CD4-positive, alpha-beta T cell treated with Interleukin-4 for 4 hours (primary cell): Measurements from ENCODE around the gene USP21.
A peak's percentile ranks its signal among the peaks of the same experiment; 100 is the strongest.
"Not testable (repeated sequence)": the region's sequence is repeated elsewhere in the genome, so short reads cannot be mapped to it uniquely, and the experiment has no call there.

Experiments used
- DNase-seq: peaks from one replicate; pipeline ENCODE4 v3.0.0-alpha.2; 2020

The USP21 gene, protein sequence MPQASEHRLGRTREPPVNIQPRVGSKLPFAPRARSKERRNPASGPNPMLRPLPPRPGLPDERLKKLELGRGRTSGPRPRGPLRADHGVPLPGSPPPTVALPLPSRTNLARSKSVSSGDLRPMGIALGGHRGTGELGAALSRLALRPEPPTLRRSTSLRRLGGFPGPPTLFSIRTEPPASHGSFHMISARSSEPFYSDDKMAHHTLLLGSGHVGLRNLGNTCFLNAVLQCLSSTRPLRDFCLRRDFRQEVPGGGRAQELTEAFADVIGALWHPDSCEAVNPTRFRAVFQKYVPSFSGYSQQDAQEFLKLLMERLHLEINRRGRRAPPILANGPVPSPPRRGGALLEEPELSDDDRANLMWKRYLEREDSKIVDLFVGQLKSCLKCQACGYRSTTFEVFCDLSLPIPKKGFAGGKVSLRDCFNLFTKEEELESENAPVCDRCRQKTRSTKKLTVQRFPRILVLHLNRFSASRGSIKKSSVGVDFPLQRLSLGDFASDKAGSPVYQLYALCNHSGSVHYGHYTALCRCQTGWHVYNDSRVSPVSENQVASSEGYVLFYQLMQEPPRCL

DNA sequence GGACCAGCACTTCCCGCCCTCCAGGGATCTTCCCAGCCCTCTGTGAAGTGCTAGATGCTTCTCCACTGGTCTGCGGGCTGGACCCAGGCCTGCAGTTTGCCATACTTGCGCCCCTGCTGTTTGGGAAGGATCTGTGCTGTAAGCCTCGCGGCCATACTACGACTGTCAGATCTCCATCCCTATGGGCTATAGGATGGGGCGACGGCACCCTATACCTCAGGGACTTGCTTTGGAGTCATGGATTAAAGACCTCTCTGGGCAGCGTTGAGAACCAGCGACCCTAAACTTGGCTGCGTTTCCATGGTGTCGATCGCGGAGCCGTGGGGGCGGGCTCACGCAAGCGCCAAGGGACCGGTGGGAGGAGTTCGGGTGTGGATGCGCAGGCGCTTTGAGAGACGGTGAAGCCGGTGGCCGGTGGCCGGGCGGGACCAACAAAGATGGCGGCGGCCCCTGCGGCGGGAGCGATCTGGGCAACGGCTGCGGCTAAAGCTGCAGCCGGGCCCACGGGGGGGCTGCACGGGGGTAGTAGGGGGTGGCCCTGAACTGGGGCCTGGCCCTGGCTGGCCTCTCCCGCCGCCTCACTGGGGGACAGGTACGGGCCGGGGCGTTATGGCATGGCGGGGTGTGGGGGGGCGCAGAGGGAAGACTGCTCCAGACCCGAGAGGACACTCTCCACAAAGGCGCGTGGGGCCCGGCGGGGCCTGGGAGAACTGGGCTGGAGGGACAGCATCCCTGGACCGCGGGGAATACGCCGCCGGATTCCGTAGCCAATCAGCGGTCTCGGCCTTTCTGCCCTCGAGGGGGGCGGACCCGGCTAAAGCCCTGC lies at the start of gene USP21:
Gene USP21 (plus strand): TSS at position 414 of the 826 bp plus-strand sequence. CDS start 1,141 bp downstream, outside the sequence.
- DNase-seq, result peak; percentile 91

DNA sequence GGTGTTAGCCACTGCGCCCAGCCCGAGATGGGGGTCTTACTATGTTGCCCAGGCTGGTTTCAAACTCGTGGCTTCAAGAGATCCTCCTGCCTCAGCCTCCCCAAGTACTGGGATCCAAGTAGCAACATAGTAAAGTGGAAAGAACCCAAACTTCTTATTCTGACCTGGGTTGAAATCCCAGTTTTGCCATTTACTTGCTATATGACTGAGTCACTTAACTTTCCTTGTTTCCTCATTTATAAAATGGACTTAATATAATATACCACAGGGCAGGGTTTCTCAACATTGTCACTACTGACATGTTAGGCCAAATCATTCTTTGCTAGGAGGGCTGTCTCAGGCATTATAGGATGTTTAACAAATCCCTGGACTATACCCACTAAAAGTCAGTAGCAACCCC lies 48.2 kb upstream of the USP21 start:
- DNase-seq, result no peak

DNA sequence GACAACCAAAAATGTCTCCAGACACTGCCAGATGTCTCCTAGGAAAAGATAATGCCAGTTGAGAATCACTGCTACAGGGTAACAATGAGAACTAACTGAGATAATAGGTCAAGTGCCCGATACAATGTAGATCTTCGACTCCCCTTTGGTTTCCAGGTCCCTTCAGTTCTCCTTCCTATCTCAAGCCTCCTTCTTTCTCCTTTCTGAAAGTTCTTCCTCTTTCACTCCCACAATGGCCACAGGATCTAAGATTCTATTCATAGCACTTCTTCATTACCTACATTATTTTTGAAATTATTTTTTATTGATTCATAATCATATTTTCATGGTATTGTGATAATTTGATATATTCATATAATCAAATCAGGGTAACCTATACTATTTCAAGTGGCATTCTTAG lies 47.8 kb upstream of the USP21 start:
- DNase-seq, result no peak

DNA sequence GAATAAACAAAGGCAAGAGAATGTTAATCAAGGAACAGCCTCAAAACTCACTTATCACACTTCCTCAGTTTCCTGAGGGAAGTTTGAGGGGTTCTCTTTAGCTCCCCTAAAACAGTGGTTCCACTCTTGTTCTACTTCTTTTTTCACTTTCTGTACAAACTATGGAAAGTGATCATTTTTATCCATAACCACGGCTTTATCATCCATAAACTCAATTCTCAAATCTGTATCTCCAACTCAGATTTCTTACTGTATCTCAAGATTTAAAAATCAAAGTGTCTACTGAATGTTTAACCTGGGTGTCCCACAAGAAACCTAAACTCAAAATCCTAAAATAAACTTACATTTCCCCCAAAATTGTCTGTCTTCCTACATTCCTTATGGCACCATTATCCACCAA lies 45.4 kb upstream of the USP21 start:
- no peak for DNase-seq

DNA sequence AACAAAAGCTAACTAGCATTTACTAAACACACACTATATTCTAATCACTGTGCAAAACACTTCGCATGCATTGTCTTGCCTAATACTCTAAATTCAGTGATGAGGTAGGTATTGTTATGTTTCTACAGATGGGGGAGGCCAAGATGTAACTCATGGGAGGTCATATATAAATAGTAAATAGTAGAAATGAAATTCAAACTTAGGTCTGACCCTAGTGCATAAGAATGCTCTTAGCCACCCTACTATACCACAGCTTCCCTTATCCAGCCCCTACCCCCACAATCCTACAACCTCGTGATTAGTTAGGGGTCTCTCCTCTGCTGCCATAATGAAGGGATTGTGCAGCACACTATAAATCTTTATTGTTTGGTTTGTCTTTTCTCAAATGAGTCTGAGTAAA lies 44.7 kb upstream of the USP21 start:
- no peak for DNase-seq

DNA sequence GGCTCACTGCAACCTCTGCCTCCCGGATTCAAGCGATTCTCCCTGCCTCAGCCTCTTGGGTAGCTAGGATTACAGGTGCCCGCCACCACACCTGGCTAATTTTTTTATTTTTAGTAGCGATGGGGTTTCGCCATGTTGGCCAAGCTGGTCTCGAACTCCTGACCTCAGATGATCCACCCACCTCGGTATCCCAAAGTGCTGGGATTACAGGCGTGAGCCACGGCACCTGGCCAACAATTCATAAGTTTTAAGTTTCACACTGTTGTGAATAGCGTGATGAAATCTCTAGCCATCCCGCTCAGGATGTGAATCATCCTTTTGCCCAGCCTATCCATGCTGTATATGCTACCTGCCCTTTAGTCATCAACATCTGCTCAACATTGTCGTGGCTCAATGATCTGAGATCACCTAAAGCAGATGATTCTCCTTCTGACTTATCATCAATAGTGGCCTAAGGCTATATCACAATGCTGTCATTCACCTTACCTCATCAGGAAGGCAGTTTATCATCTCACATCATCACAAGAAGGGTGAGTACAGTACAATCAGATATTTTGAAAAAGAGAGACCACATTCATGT lies 44.1 kb upstream of the USP21 start:
- peak; percentile 44 for DNase-seq

DNA sequence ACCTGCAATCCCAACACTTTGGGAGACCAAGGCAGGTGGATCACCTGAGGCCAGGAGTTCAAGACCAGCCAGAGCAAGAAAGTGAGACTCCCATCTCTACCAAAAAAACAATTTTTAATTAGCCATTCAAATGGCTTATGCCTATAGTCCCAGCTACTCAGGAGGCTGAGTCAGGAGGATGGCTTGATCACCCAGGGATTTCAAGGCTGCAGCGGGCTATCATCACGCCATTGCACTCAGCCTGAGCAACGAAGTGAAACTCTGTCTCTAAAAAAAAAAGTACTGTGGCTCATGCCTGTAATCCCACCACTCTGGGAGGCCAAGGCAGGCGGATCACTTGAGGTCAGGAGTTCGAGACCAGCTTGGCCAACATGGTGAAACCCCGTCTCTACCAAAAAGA lies 43.3 kb upstream of the USP21 start:
- not testable (repeated sequence) for DNase-seq

DNA sequence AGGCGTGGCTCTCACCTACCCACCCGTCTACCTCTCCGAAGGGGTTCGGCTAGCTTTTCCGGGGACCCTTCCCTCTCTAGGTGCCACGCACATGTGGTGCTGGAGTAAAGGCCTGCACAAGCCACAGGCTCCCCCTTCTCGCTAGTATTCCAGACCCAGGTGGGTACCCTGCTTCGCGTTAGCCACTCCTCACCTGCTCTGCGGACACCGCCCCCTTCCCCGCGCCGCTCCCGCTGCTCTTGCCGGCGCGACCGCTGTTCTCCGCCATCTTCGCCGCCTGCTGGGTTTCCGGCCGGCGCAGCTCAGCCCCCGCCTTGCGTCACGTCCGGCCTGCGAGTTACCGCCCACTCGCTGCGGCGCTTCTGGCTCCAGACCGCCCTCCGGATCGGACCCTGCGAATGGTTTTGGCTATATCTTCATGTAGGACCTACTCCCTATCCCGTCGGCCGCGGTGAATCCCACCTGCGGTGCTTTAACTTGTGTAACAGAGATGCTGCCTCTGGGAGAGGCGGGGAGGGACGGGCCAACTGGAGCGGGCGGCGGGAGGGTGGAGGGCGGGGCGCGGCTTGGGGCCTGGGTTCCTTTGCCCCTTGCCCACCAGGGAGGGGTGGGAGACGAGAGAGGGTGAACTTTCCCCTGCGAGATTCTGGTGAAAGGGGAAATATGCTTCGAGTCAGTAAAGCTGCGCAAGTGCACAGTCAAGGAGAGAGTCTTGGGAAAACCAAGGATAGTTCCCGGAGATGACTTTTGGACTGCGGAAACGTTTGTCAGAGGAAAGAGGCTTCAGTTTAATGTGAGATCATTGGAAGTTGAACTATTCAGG lies 41.3 kb upstream of the USP21 start, which contains the start of the genes NIT1 and PFDN2:
Gene NIT1 (plus strand): TSS at position 347 of the 823 bp plus-strand sequence. CDS start 72 bp downstream, at position 419.
Gene PFDN2 (minus strand): TSS at position 279 of the 823 bp plus-strand sequence. CDS start 11 bp downstream, at position 268.
- DNase-seq, result peak; percentile 70

DNA sequence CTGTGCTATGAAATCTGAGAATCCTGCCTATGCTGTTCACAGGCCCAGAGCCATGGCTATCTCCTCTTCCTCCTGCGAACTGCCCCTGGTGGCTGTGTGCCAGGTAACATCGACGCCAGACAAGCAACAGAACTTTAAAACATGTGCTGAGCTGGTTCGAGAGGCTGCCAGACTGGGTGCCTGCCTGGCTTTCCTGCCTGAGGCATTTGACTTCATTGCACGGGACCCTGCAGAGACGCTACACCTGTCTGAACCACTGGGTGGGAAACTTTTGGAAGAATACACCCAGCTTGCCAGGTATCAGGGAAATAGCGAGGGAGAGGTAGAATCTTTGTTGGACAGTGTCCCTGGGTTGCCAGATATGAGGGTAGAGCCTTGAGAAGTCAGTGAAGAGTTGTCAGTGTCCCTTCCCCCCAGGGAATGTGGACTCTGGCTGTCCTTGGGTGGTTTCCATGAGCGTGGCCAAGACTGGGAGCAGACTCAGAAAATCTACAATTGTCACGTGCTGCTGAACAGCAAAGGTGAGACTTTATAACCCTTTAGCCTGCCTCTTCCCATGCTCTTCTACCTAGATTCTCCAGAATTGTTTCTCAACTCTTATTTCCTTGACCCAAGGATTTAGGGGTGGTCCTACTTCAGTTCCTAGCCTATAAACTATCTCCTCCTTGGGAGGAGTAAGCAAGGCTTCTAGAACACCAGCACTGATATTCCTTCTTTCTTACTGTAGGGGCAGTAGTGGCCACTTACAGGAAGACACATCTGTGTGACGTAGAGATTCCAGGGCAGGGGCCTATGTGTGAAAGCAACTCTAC lies 40.0 kb upstream of the USP21 start:
- peak; percentile 73 for DNase-seq

DNA sequence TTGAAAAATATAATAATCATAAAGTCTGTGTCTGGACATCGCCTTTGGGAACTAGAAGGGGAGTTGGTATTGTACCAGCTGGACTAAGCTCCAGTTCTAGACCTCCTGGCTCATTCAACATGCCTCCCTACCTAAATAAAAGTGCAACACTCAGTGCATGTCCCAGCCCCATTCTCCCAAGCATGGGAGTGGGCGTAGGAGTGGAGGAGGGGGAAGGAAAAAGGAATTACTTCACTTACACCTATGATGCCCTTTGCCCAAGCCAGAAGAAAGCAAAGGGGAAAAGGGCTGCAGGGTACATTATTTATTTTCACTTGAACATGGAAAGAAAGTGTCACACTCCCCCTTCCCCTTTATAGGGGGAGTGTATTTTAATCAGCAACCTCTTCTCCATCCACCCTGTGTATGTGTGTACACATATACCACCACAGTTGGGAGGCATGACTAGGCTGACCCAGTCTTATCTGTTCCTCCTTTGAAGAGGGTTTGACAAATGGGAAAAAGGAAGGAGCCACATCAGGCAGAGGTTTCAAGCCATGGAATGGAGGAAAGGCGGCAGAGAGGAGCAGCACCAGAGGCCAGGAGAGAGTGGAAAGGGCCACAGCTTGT lies 38.2 kb upstream of the USP21 start:
- DNase-seq, result no peak

DNA sequence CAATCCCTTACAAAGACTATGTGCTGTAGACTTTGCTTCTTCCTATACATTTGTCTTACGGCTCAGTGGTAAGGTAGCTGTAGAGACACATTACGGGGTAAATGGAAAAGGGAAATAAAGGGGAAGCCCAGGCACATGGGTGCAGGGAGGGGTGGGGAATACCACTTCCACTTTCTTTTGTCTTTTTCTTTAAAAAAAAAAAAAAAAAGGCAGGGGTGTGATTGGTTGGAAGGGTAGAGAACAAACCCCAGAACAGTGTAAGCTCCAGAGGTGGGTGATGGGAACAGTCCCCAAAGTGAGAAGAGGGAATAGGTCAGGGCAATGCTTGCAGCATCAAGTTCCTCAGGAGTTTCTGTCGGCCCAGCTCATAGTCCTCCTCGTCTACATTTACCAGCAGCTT lies 37.5 kb upstream of the USP21 start:
- no peak for DNase-seq

DNA sequence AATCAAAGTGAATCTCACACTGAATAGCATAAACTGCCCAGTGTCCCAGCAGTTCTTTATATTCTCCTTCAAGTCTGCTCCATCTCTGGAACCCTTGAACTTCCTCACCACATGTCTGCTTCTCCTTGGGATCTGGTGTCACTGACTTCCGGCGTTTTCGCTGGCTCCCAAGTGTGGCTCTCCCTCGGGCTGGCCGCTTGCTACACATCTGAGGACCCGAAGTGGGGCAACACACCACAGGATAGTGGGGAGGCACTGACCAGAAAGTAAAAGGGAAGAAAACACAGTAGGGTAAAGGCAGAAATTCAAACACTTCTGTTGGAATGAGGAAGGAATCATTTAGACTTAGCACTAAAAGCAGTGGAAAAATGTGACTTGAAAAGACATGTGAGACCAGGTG lies 36.3 kb upstream of the USP21 start:
- no peak for DNase-seq

DNA sequence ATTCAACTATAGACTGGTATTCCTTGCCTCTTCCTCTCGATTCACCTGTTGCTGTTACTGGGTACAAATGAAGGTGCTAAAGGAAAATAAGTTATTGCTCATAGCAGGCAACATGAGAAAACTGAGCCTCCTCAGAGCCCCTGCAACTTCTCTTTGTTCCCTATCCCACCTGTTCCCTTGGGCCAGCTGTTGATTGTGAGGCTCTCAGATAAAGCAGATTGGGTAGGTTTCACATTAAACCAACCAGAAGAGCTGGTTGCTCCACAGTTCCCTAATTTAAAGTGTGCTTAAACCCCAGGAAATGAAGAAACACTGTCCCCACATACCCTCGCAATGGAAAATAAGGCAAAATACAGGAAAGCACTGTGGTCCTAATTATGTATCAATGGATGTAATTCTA lies 31.7 kb upstream of the USP21 start:
- DNase-seq, result no peak

DNA sequence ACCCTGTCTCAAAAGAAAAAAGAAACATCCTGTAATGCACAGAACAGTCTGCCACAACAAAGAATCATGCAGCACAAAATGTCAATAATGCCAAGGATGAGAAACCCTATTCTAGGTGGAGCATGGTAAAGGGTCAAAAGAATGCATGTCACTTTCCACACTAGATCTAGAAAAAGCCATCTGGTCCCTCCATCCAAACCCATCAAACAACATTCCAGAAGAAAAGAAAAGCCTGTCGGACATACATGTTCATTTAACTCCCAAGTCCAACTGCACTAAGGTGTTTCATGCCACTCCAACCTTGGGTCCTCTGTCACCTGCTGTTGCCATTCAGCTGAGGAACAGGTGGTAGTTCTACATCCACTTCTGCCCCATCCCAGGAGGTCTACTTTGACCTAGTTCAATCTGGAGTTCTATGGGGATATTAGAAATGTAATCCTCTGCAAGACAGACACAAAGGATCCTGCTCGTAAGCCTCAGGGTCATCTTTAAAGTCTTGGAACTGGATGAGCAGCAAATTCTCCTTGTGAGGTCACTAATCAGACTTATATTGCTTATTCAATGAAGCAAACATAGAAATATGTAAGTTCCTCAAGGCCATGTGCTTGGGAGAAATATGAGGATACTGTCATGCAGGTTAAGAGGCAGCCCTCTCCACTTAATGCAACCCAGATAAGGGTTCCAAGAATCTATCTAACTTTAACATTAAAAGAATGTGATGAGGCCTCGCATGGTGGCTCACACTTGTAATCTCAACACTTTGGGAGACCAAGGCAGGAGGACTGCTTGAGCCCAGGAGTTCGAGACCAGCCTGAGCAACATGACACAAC lies 30.5 kb upstream of the USP21 start:
- DNase-seq, result no peak

DNA sequence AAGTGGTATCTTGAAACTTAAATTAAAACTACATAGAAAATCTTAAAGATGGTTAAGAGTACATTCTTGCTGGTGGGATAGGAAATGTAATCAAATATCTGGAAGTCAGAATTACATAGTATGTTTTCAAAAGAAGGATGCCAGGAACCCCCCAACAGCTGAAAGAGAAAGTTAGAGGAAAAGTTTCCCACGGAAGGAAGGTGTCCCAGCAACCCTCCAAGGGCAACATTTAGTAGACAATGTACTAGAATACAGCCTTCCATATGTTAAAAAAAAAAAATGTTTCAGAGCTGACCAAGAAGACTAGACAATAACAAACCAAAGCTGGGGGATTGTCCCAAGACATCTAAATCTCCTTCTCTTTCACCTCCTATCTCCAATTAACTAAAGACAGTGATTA lies 29.0 kb upstream of the USP21 start:
- no peak for DNase-seq

DNA sequence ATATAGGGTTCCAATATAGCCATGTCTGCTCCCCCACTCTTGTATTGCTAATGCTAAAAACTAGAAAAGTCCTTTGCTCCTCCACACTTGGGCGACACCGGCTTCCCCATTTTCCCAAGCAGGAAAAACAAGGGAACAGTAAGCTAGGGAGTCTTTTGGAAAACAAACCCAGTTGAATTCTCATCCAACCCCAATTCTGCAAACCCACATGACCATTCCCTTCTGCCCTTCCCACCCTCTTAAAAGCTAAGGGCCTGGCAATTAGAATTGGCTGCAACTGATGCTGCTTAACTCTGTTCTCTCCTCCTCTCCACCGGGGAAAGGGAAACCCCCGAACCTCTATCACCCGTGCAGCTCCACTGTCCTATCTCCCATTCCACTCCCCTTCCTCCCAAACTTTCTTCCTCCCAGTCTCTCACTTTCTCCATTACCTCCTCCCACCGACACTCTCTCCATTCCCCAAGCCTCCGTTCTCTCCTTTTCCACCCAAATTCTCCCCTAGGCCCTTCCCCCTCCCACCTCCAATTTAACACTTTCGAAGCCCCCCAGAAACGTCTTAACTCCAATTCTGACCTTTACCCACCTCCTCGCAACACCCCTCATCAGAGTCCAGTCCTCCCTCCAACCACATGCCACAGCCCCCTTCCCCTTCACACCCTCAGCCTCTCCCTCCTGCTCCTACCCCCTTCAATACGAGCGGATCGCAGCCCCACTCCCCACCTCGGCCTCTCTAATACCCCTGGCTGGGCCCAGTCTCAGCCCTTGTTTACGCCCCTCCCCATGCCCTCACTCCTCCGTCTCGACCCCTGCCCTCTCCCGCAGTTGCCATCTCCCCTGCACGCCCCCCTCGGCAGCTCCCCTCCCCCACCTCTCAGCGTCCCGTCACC lies 27.5 kb upstream of the USP21 start:
- no peak for DNase-seq

DNA sequence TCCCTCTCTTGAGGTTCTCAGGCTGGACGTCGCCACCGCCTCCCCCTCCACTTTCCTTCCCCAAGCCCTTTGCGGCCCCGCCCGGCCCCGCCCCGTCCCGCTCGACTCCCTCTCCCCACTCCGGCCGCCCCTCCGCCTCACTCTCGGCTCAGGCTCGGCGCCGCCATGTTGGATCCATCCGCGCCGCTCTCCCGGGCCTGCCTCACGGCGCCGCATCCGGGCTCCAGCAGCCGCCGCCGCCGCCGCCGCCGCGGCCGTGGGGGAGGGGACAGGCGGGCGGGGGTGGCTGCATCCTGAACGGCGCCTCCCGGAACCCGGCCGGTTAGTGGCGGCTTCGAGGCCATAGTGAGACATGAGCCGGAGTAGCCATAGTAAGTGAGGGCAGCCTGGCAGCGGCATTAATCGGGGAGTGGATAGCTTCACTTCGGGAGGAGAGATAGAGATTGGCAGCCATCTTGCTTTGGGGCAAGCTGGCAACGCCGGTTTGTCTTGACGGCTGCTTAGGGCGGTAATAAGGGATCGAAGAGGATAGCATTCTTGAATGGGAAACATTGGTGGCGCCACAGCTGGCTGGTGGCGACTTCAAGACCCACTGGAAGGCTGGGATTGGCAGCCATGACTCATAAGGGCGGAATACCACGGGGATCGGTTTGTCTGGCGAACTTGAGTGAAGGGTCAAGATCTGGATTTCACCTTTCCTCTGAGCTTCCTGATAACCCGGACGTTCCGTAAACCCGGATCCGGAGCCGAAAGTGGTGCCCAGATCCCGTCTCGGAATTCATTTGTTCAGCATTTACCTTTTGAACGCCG lies 26.7 kb upstream of the USP21 start, which contains the start of gene DEDD:
Gene DEDD (minus strand): TSS at position 258 of the 810 bp plus-strand sequence. CDS start 8,205 bp downstream, outside the sequence.
- peak; percentile 96 for DNase-seq
